C1 segment of cervical spinal cord (tissue), 14 donors: Measurements from ENCODE around the gene PTGES2.
"Not testable (repeated sequence)": the region's sequence is repeated elsewhere in the genome, so short reads cannot be mapped to it uniquely, and the experiment has no call there.

Source experiments
- DNase-seq, 14 donors: peaks; one replicate each; lab custom pipeline; 2025; lab: John Stamatoyannopoulos, UW

PTGES2 gene

GRCh38 chr9:128136816-128137793 lies 9.6 kb upstream of the PTGES2 start:
- no peak for DNase-seq

- DNase-seq: not testable (repeated sequence)
These were observed 8.0 kb upstream of the PTGES2 start for GRCh38 chr9:128135561-128135960.

- not testable (repeated sequence) for DNase-seq
These were observed 4.6 kb upstream of the PTGES2 start for GRCh38 chr9:128132139-128132538.

GRCh38 chr9:128131346-128131745 lies 3.8 kb upstream of the PTGES2 start:
- not testable (repeated sequence) for DNase-seq

GRCh38 chr9:128130651-128131050 lies 3.1 kb upstream of the PTGES2 start:
- DNase-seq: not testable (repeated sequence)

- DNase-seq: not testable (repeated sequence)
These were observed 2.6 kb upstream of the PTGES2 start for GRCh38 chr9:128129976-128130590.

GRCh38 chr9:128128836-128129590 lies 1.5 kb upstream of the PTGES2 start:
- DNase-seq: peak in 1 of 14 donors; percentile 36

- DNase-seq: peak in 13 of 14 donors; percentile 45 to 99 (median 93)
These were observed 684 bp upstream of the PTGES2 start for GRCh38 chr9:128127990-128128835.

- no peak for DNase-seq
These were observed 1.8 kb downstream of the PTGES2 start for GRCh38 chr9:128125580-128126354.

- DNase-seq: peak in 7 of 14 donors; percentile 13 to 52 (median 40)
These were observed 2.5 kb downstream of the PTGES2 start for GRCh38 chr9:128124873-128125579.

- DNase-seq: no peak
These were observed 3.1 kb downstream of the PTGES2 start for GRCh38 chr9:128124451-128124850.

GRCh38 chr9:128123451-128124080 lies 4.0 kb downstream of the PTGES2 start:
- DNase-seq: no peak

GRCh38 chr9:128122809-128123175 lies 4.7 kb downstream of the PTGES2 start:
- DNase-seq: no peak

- no peak for DNase-seq
These were observed 5.4 kb downstream of the PTGES2 start for GRCh38 chr9:128121924-128122808.

GRCh38 chr9:128121466-128121810 lies 6.1 kb downstream of the PTGES2 start:
- DNase-seq: no peak

- DNase-seq: no peak
These were observed 6.6 kb downstream of the PTGES2 start for GRCh38 chr9:128120741-128121465.

- DNase-seq: no peak
These were observed 7.3 kb downstream of the PTGES2 start for GRCh38 chr9:128120061-128120740.
